ENCODE results near the gene GHRHR.
A peak's percentile ranks its signal among the peaks of the same experiment; 100 is the strongest.

Gene GHRHR

DNA sequence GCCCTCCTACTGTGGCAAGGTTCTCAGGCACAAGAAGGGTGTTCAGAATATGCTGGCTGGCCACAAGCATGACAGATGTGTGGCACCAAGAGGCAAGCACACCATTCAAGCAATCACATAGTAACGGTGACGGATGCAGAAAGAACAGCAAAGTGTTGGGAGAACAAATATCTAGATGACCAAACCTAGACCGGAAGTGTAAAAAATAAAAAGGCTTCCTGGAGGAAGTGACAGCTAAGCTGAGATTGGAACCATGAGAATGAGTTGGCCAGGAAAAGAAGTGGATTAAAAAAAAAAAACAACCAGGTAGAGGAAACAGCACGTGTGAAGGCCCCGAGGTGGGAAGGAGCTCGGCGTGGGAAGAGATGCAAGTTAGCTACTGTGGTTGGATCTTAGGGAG is 22.0 kb downstream of the GHRHR start:
- DNase-seq (ENCODE audit: low spot score): no peak

DNA sequence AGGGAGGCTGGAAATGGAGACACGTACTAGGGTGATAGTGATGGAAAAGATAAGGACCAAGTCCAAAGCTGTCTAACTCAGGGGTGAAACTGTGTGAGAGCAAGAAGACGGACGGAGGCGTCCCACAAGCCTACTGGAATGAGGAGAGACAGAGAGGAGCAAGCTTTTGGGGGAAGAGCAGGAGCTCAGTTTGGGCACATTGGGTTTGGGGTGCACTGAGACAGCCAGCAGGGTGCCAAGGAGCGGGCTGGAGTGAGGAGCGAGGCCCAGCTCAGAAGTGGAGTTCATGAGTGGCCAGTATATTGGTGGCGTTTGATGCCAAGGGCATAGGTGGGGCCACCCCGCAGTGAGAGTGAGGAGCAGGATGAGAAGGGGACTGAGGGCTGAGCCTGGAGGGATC is 22.6 kb downstream of the GHRHR start:
- DNase-seq (ENCODE audit: low spot score): no peak

DNA sequence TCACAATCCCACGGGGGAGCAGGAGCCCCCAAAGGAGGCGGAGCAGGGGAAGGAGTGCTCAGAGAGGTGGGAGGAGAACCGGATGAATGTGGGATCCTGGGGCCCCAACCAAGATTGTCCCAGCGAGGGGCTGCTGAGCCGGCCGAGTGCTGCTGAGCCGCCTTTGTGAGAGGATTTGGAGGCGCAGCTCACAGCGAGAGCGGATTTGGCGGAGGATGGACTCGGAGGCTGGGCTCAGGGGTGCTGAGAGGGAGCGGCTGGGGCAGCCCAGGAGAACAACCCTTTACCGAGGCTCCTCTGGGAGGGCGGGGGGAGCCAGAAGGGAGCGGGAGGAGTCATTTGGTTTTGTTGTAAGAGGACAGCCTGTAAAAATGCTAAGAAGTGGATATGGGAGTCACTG is 23.0 kb downstream of the GHRHR start:
- DNase-seq (ENCODE audit: low spot score): no peak

DNA sequence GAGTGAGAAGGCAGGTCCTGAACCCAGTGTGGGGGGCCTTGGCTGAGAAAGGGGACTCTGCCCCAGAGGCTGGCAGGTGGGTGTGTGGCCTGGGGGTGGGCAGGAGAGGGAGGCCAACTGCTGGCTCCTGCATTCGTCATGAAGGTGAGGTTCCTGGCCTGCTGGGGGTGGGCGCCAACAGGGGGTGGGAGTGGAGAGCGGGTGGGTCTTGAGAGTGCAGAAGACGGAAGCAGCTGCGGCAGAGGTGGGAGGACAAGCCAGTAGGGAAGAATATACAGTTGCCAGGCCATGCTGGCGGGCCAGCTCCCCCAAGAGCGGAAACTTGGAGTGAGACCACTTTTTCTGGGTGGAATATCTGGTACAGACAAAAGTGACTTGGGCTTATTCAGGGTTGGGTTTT is 23.4 kb downstream of the GHRHR start:
- DNase-seq (ENCODE audit: low spot score): no peak

DNA sequence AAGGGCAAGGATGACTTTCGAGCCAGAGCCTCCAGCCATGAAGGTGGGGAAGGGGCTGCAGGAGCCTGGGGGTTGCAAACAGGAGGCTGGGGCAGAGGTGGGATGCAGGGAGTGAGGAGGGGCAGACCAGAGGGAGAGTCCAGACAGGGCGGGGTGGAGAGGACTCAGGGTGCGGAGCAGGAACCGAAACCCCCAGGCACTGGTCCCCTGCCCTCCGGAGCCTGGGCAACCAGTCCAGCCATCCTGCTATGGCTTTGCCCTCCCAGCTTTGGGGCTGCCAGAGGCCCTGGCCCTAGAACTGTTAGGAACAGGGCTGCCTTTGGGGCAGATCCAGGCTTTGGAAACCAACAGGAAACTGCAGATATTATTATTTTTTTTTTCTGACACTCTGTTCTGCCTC is 24.2 kb downstream of the GHRHR start:
- no peak for DNase-seq (ENCODE audit: low spot score)

DNA sequence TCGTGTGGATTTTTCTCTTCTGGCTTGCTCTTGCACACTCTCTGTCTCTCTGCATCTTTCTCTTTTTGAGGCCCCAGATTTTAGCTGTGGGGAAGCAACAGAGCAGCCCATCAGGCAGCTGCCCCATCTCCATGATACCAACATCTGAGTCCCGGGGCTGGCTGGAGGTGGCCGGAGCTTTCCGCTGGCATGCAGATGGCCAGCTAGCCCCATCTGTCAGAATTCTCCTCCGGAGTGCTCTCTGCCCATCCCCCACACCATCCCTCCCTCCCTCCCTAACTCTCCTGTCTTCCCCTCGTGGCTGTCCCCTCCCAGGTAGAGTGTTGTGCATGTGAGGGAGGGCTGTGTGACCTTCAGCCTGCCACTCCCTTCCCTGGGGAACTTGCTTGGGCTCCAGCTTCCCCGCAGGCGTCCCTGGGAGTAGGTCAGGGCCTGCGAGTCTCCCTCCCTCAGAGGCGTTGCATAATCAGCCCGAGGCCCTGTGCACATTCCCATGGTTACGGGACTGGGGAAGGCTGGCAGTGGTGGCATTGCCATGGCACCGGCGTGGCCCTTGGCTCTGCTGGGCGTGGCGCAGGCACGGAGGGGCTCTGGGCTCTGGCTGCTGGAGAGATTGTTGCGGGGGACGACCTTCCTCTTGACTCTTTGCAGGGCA is 24.7 kb downstream of the GHRHR start:
- DNase-seq (ENCODE audit: low spot score): peak; percentile 18

DNA sequence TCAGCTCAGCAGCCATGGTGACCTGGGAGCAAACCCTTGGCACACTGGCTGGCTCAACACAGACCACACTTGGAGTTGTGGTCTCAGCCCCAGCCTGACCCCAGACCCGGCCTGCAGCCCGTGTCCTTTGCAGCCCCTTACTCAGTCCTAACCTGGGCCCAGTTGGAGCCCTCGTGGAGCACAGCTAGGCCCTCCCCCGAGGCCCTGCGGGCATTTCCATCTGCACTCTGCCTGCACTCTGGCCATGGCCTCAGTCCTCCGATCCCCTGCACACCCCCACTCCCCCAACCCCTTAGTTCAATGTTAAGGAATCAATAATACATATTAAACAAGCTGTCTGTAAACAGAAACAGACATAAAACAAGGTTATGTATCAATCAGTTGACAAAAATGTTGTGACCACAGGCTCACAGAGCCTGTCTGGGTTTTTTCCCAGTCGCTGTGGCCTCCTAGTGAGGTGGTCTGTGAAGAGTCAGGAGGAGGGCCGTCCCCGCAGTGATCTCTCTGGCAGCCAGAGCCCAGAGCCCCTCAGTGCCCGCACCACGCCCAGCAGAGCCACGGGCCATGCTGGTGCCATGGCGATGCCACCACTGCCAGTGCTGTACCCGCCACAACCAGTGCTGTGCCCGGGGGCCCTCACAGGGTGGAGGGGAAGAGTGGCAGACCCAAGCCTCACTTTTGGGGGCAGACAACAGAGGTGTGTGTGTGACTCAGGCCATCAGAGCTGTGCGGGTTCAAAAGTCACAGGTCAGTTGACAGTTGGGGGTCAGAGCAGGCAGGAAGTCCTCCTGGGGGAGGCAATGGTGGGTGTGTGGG is 25.5 kb downstream of the GHRHR start:
- no peak for DNase-seq (ENCODE audit: low spot score)

DNA sequence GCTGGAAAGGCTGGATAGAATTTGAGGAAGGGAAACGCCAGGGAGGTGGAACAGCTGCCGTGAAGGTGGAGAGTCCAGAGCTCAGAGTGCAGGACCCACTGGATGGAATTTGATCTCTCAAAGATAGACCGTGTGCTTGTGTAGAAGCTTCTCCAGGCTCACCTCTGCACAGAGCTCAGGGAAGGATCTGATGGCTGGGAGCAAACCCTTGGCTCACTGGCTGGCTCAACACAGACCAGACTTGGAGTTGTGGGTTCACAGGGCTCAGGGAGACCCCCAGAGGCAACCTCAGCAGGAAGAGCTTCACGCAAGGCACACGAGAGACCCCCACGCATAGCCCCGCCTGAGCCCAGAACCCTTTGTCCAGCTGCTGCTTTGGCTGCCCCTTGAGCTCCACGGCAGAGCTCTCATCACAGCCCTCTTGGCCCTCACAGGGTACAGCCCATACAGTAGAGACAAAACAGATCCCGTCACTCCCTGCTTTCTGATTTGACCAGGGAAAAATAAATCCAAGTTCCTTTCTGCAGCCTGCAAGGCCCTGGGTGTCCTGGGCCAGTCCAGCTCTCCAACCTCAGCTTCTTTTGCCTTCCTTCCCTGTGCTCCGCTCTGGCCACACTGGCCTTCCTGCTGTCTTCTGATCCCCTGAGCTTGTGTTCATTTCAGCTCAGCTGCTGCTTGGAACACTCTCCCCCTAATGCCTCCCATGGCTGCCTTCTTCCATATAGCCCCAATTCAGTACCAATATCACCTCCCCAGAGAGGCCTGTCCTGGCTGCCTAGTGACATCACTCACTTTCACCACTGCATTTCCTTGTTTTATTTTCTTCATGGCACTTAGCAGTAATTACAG is 26.3 kb downstream of the GHRHR start:
- no peak for DNase-seq (ENCODE audit: low spot score)

DNA sequence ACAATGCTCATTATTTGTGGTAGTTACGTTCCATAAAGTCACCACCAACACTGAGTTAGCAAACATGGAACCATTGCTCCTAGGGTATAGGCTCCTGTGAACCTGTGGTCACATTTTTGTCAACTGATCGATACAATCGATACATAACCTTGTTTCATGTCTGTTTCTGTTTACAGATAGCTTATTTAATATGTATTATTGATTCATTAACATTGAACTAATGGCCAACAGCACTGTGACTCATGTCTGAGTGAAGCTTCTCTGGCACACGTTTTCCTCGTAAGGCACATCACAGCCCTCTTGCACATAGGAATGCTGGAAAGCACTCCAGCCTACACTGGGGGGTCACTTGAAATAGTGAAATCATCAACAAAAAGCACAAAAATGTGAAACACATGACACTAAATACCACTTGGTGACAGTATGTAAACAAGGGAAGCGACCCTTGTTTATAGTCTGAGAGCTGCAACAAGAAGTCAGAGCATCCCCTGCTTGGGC is 27.0 kb downstream of the GHRHR start:
- no peak for DNase-seq (ENCODE audit: low spot score)

DNA sequence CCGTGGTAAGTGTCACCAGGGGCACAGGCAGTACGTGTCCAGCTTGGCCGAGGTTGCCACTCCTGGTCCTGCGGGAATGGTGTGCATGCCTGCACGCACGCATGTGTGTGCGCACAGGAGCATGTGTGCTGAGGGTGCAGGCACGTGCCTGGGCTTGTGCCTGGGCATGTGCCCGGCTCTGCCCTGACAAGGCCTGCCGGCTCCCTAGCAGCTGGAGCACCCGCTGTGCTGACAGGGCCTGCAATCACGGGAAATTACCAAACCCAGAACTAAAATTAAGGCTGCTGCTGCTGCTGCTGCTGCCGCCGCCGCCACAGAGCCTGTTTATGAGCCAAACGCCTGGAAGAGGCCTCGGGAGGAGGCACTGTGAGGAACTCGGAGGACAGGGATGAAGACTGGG is 28.7 kb downstream of the GHRHR start:
- no peak for DNase-seq (ENCODE audit: low spot score)

DNA sequence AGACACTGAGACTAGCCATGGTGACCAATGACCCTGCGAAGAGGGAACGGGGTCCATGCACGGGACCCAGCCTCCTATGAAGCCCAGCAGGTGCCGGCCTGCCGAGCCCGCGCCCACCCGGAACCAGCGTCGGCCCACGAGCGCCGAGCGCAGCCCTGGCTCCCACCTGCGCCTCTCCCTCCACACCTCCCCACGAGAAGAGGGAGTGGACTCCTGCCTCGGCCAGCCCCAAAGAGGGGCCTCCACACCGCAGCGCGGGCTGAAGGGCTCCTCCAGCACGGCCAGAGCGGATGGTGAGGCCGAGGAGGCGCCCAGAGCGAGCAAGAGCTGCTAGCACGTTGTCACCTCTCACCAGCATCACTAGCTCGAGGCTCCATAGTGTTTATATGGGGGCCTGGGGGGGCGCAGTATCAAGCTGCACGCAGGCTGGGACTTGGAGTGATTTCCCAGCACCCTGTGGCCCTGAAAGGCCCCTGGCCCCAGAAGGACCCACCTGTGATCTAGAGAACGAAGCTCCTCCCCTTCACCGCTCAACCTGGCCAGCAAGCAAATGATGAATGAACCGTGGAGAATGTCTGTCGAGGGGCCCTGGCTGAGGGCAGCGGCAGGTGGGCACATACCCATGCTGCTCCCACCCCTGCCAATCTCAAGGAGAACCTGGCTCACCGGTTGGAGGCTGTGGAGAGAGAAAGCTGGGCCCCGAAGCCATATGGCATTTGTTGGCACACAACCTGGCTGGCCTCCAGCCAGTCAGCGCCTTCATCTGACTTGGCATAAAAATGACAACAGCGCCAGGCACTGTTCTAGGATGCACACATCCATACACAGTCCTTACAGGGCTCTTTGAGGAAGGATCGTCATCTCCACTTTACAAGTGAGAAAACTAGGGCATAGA is 30.7 kb downstream of the GHRHR start:
- no peak for DNase-seq (ENCODE audit: low spot score)

DNA sequence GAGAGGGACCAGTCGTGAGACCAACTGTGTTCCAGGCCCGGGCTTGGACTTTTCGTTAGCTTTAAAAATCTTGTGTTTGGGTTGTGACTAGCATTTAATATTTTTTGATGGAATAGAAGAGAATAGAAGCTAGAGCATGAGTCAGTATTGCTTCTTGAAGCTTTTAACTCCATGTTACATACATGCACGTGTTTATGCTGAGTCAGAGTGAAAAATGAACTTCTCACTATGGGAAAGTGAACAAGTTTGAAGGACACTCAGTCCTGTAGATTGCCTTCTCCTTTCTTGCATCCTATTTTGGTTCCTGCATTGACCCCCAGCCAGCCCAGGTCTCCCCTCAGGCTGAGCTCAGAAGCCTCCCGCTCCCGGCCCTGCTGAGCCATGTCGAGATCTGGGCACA is 31.8 kb downstream of the GHRHR start:
- no peak for DNase-seq (ENCODE audit: low spot score)

DNA sequence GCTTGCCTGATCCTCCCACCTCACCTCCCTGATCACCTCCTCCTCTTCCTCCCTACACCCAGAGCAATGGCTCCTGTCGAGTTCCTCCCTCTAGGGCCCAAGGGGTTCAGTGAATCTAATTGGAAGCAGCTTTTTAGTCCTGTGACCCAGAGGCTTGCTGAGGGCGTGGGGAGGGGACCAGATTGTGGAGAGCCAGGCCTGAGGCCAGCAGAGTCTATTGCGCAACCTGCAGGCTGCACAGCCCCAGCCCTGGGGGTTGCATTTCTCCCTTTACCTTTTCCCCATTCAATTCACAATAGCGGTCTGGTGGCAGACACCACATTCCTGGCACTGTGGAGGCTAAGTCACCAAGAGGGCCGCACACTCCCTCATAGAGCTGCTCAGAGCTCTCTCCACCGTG is 32.5 kb downstream of the GHRHR start:
- DNase-seq (ENCODE audit: low spot score): no peak

DNA sequence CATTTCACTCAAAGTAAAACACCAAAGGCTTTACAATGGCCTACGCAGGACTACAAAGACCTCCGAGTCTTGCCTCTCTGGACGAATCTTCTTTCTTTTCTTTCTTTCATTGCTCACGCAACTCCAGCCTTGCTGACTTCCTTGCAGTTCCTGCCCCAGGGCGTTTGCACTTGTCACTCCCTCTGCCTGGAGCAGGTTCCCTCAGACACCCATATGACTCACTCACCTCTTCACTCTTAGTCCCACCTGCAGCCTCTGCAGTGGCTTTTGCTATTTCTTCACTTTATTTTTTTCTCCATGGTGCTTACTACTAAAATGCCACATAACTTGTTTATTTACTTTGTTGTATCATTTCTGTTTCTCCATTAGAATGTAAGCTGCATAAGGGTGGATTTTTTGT is 33.1 kb downstream of the GHRHR start:
- DNase-seq (ENCODE audit: low spot score): no peak

DNA sequence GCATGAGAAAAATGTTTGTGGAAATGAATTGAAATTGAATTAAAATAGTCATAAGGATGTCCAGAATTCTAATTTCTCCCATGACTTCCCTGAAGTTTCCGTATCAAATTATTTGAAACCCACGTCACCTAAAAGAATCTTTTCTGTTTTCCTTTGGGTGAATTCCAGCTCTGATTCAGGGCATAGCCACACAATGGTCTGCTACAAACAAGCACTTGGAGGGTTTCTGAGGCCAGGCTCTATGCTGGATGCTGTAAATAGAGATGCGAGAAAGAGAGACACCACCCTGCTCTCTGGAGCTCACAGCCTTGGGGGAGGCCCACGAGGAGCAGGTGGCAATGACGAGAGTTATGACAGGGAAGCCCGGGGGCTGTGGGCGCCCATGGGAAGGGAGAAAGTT is 33.6 kb downstream of the GHRHR start:
- no peak for DNase-seq (ENCODE audit: low spot score)

DNA sequence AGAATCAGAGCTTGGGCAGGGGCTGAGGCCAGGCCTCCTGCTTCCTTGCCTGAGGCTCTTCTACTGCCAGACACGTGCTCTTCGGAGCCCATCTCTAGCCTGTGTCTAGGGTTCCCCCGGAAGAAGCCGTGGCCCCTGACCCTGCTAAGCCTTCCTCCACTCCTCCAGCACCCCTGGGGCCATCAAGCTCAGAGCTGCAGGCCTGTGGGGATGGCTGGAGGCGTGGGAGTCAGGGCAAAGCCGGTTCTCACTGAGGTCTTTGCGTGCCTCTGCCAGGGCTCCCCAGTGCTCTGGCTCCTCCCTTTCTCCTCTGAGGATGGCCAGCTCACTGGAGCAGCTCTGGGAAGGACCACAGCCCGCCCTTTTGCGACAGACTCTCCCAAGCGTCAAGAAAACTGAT is 34.4 kb downstream of the GHRHR start:
- DNase-seq (ENCODE audit: low spot score): no peak

DNA sequence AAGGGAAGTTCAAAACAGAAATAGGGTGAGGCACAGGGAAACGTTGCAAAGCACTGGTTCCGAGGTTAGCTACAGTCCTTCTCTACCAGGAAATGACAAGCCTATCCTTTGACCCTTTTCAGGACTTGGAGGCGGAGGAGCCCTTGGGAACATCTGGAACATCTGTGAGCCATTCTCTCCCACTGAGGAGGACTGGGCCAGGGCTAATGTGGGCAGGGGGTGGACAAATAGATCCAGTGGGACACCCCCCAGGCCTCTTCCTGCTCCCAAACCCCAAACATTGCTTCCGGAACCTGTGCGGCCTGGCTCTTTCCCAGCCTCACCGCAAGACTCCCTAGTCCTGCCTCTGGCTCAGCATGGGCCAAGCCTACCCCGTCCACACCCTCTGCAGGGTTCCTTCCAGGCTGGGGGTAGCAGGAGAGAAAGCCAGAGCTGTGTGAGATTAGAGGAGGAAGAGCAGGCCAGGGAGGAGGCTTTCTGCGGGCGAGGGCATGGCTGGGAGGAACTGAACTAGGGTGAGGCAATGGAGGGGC is 36.5 kb downstream of the GHRHR start:
- DNase-seq (ENCODE audit: low spot score): no peak

DNA sequence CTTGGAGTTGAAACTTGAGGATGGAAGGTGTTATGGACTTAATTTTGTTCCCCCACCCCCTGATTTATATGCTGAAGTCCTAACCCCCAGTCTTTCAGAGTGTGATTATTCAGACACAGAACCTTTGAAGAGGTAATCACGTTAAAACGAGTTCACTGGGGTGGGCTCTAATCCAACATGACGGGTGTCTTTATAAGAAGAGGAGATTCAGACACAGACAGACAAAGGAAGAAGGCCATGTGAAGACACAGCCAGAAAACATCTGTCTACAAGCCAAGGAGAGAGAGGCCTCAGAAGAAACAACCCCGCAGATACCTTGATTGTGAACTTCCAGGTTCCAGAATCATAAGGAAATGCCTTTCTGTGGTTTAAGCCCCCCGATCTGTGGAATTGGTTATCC is 37.0 kb downstream of the GHRHR start:
- DNase-seq (ENCODE audit: low spot score): no peak

DNA sequence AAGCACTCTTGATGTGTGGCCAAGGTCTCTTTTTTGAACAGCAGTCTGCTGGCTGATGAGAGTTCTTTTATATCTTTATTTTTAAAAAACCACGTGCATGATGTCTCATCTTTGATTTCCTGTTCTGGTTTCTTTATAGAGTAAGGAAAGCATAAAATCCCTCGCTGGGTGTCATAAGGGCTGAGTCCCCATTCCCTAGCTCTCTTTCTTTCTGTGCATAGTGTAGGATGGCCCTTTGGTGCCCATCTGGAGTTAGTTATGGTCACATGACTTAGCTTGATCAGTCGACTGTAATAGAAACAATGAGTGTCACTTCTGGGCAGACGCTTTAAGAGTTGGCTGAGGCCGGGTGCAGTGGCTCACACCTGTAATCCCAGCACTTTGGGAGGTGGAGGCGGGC is 38.5 kb downstream of the GHRHR start:
- no peak for DNase-seq (ENCODE audit: low spot score)

DNA sequence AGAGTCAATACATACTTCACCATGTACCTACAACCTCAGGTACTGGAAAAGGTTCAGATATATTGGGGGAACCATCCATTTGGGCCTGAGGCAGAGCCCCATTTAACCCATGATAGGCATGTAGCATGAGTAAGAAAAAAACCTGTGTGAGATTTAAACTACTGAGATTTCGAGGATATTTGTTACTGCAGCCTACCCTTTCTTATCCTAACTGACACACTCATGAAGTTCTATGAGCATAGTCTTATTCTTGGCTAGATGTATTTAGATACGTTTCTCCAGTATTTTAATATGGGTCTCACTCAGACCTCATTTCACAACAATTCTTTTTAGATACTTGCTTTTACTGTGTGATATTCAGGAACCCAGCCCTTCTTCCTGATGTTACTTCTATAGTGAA is 39.3 kb downstream of the GHRHR start:
- no peak for DNase-seq (ENCODE audit: low spot score)

DNA sequence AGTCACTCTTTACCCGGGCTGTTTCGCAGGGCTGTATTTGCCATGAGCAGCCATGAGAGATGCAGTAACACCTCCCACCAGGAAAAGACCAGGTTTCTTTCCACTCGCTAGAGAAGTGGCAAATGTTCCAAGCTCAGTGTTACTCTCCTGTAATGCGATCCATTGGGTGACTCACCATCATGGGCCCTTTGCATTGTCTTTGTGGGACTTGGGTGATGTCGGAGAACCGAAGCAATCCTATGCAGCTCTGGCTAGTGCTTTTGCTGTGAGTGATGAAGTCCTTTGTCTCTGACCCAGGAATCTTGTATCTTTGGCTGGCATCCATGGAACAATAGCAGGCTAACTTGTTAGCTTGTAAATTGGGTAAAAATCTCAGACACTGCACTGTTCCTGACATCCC is 40.0 kb downstream of the GHRHR start:
- no peak for DNase-seq (ENCODE audit: low spot score)

DNA sequence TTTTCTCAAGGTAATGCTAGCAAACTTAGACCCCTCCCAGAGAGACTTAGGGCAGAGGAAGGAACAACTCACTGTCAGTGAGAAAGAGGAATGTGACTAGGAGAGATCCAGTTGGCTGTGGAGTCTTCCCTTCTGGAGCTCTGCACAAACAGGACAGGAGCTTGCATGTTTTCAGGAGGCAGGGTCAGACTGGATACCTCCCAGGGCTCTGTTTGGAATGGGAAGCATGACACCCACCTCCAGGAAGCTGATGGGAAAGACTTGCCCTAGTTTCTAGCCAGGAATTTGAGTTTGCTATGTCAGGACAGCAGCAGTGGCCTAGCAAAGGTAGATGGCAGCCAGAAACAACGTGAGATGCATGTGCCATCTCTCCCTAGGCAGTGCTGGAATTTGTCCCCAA is 40.6 kb downstream of the GHRHR start:
- no peak for DNase-seq (ENCODE audit: low spot score)

Measured in LoVo (cell line).